GM18909 (cell line): Measurements from ENCODE around the gene CFTR.
"Not testable (repeated sequence)": the region's sequence is repeated elsewhere in the genome, so short reads cannot be mapped to it uniquely, and the experiment has no call there.

Experiments used
- ATAC-seq: cut with Tn5 transposase; IDR thresholded peaks from one replicate; pipeline ENCODE4 v1.9.1; 2021; ENCODE audit warnings: mild to moderate bottlenecking; ENCODE audit not compliant: unreplicated experiment, poor library complexity

The CFTR gene

DNA sequence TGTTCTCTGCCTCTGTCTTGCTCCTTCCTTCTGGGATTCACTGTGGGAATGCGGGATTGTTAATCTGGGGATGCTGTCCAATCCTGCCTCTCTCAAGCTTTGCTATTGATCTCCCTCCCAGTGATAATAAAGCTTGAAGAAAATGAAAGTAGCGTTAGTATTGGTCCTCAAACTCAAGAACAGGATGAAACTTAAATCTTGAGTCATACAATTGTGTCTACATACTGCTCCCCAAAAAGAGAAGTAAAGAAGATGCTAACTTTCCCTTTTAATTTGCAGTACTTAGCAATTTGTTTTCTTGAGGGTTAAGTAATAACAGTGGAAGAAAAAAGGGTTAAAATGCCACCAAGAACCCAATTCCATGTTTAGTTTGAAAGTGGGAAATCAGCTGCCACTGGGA, 13.6 kb downstream of the CFTR start:
- ATAC-seq: no peak

DNA sequence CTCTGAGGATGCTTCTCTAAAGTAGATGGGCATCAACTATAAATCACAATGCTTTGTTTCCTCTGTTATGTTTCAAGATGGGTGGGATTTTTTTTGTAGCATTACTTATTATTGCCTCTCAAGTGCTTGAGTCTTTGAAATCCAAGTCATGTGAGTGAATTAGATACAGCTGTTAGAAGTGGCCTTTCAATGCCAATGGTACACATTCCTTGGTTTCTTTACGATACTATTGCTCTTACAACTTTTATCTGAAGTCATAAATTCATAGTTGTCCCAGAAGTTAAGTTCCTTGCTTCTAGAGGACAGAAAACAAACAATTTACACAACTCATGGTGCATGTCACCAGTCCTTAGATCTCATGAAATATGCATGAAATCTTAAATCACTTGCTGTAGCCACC, 15.5 kb downstream of the CFTR start:
- ATAC-seq: no peak

DNA sequence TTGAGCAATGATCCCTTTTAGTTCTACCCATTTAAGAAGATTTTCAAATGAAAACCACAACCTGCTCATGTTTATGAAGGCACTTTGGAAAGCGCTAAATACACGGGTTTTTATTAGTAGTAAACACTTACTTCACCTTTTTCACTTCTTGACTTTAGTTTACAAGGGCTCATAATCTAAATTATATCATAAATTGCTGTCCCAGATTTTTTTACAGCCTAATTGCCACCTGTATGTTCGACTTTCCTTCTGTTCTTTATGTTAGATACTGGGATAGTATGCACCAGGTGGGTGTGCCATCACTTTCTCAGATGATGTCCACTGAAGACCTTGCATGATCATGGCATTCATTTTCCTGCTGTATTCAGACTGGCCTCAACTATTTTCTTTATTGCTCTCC, 22.5 kb downstream of the CFTR start:
- ATAC-seq: no peak

GRCh38 chr7:117505238-117505637, 25.4 kb downstream of the CFTR start:
- ATAC-seq: no peak

GRCh38 chr7:117508676-117509075, 28.9 kb downstream of the CFTR start:
- no peak for ATAC-seq

DNA sequence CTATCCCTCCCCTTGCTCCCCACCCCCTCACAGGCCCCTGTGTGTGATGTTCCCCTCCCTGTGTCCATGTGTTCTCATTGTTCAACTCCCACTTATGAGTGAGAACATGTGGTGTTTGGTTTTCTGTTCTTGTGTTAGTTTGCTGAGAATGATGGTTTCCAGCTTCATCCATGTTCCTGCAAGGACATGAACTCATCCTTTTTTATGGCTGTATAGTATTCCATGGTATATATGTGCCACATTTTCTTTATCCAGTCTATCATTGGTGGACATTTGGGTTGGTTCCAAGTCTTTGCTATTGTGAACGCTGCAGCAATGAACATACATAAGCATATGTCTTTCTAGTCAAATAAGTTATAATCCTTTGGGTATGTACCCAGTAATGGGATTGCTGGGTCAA, 37.4 kb downstream of the CFTR start:
- not testable (repeated sequence) for ATAC-seq

DNA sequence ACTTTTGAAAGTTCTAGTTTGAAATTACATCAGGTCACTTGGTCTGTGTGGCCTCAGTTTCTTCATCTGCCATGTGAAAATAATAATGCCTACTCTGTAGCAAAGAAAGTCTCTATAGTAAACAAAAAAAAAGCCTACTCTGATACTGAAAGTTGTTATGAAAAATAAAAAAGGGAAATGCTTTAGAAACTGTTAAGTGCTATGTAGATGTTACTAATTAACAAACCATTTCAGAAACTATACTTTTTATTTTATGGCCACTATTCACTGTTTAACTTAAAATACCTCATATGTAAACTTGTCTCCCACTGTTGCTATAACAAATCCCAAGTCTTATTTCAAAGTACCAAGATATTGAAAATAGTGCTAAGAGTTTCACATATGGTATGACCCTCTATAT, 50.6 kb downstream of the CFTR start:
- no peak for ATAC-seq

DNA sequence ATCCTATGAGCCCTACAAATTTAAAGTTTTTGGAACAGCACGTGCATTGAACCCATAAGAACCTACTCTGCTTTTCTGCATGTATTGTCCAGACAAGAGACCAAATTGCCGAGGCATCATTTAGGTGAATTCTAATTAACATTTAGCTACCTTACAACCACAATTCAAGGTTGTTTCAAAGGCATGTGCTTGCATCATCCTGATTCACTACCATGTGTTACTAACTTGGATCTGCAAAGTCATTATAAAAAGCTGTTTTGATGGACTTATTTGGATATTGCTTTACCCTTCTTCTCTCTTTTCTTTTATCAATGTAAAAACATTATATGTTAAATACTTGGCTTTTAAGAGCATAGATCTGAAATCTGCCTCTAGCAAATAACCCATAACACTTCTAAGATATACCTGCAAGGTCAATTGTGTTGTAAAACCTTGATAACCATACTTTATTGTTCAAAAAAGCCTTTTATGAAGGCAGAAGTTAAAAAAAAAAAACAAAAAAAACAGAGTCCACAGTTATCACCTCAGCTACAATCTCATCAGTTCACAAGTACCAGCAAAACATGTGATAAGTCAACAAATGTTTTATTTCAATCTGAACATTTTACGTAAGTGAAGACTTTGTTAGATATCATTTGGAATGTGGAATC, 51.9 kb downstream of the CFTR start:
- ATAC-seq: no peak

DNA sequence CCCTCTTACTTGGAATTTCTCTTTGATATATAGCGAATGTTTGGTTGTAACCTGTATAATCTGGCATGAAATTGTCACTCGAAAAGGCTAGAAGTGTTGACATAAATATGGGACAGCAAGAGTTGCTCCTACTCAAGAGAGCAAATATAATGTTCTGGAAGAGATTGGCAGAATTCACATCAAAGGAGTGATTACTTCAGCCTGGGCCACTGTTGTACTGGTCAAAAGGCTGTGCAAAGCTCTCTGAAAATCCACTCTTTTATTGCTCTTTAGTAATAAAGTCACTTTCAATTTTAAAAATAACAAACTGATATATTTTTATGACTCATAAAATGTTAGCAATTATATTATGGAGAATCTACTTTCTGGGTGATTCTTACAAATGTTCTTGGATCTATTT, 58.2 kb downstream of the CFTR start:
- ATAC-seq: no peak

DNA sequence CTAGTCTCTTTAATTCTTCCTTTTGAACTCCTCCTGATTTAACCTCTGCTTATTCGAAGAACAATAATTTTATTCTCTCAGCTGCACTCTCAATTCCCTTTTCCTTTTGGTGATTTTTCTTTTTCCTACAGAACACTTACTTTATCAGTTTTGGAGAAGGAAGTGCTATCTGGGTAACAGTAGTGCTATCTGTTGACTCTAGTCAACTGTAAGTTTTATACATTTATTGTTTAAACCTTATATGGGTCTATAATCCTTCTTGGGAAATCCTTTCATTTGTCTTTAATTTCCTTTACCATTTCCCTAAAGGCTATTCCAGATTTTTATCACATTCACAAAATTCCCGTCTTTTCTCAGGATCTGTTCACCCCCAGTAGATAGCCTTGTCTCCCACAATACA, 64.2 kb downstream of the CFTR start:
- no peak for ATAC-seq

DNA sequence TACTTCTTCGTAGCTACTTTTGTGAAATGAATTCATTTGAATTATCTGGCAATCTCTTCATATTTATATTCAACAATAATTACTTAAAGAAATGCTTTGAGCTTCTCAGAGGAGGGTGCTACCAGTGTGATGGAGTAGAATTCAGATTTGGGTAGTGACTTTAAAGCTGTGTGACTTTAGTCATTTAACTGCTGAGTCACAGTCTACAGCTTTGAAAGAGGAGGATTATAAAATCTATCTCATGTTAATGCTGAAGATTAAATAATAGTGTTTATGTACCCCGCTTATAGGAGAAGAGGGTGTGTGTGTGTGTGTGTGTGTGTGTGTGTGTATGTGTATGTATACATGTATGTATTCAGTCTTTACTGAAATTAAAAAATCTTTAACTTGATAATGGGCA, 68.2 kb downstream of the CFTR start:
- ATAC-seq: no peak

DNA sequence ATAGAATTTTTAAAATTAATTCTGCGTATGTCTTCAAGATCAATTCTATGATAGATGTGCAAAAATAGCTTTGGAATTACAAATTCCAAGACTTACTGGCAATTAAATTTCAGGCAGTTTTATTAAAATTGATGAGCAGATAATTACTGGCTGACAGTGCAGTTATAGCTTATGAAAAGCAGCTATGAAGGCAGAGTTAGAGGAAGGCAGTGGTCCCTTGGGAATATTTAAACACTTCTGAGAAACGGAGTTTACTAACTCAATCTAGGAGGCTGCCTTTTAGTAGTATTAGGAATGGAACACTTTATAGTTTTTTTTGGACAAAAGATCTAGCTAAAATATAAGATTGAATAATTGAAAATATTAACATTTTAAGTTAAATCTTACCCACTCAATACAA, 70.8 kb downstream of the CFTR start:
- no peak for ATAC-seq

DNA sequence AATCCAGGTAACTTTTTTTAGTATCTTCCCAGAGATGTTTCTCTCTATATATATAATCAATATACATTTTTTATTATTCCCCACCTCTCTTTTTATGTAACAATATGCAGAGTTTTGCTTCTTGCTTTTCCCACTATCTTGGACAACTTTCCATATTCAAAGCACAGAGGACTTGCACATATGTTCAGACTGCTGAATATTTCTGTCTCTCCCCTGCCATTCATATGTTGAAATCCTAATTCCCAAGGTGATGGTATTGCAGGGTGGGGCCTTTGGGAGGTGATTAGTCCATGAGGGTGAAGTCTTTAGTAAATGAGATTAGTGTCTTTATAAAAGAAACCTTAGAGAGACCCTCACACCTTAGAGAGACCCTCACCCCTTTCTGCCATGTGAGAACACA, 72.8 kb downstream of the CFTR start:
- ATAC-seq: no peak

DNA sequence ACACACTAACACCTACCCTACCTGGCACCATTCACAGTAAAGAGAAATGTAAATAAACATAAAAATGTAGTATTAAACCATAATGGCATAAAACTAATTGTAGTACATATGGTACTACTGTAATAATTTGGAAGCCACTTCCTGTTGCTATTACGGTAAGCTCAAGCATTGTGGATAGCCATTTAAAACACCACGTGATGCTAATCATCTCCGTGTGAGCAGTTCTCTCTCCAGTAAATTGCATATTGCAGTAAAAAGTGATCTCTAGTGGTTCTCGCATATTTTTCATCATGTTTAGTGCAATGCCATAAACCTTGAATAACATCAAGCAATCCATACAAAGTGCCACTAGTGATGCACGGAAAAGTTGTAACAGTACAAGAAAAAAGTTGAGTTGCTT, 75.4 kb downstream of the CFTR start:
- ATAC-seq: no peak

DNA sequence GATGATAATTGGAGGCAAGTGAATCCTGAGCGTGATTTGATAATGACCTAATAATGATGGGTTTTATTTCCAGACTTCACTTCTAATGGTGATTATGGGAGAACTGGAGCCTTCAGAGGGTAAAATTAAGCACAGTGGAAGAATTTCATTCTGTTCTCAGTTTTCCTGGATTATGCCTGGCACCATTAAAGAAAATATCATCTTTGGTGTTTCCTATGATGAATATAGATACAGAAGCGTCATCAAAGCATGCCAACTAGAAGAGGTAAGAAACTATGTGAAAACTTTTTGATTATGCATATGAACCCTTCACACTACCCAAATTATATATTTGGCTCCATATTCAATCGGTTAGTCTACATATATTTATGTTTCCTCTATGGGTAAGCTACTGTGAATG, 79.6 kb downstream of the CFTR start:
- no peak for ATAC-seq

DNA sequence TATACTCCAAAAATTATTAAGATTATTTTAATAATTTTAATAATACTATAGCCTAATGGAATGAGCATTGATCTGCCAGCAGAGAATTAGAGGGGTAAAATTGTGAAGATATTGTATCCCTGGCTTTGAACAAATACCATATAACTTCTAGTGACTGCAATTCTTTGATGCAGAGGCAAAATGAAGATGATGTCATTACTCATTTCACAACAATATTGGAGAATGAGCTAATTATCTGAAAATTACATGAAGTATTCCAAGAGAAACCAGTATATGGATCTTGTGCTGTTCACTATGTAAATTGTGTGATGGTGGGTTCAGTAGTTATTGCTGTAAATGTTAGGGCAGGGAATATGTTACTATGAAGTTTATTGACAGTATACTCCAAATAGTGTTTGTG, 80.2 kb downstream of the CFTR start:
- ATAC-seq: no peak

DNA sequence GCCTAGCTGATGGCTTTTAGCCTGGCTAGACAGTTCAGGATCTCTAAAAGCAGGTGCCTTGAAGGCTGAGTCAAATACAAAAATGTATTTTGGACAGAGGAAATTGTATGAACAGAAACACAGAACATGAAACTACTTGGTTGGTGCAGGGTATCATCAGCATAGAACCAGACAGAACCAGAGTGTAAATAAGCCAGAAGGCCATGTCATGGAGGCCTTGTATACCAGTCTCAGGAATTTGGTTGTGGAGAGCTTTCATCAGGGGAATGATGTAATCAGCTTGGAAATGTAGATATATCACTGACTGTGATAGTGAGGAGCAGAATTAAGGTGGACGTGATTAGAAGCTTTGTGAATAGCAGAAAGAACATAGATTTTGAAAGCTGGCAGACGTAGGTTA, 82.9 kb downstream of the CFTR start:
- ATAC-seq: no peak

DNA sequence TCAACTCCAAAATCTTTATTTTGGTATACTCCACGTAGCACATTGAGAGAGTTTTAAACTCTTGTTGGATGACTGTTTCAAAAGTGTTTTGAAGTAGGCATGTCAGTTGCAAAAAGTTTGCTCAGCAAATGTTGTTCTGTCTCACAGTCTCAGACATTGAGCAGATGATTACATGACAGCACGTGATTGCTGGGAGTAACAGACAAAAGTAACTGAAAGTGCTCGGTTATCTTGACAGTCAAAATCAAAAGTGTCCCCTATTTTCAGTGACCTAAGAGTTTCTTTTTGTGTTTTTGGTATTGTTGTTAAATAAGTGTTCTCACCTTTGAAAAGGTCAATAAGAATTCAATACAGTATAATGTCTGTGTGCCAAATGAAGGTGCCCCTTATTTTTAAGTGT, 84.3 kb downstream of the CFTR start:
- ATAC-seq: no peak

DNA sequence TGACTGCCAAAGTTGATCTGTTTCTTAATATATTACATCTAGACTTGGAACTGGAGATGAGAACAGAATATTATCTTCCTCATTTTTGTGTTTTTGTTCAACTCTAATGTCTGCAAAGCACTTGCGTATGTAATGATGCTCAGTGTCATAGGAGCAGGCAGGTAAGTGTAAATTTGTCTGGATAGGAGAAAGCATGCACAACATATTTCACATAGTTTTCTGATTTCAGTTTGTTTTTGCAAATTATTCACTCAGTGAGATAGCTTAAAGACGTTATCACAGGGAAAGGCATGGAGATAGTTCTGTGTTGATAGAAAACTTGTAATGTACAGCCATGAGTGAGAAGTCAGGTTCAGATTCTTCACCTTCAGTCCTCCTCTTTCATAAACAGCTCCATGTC, 84.8 kb downstream of the CFTR start:
- ATAC-seq: no peak

DNA sequence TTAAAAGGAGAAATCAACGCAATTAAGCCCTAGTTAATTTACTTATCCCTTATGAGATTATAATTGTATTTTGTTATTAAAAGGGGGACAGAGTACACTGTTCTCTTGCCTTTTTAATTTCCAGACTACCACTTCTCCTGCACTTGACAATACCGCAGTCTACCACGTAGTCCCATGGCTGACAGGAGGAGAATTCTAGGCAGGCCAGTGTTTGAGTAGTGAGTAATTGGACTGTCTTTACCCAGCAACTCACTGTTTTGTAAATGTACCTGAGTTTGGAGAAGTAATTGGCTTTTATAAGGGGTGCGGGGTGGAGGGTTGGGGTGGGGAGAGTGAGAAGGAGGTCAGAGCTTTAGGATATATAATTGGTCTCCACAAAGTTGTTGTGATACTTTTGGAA, 85.4 kb downstream of the CFTR start:
- no peak for ATAC-seq

DNA sequence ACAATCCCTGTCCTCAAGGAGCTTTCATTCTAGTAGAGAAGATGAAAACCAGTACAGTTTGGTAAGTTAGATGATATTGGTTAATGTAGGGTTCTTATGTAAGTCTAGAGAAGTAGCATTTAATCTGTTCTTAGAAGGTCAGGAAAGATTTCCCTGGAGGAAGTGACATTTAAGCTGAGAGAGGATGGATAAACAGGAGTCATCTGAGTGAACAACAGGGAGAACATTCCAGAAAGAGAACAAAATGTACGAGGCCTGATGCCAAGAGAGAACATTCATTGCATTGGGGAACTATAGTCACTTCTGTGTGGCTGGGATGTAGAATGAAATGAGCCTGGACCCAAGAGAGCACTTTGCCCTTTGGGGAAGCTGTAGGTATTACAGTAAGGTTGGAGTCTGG, 88.0 kb downstream of the CFTR start:
- no peak for ATAC-seq

DNA sequence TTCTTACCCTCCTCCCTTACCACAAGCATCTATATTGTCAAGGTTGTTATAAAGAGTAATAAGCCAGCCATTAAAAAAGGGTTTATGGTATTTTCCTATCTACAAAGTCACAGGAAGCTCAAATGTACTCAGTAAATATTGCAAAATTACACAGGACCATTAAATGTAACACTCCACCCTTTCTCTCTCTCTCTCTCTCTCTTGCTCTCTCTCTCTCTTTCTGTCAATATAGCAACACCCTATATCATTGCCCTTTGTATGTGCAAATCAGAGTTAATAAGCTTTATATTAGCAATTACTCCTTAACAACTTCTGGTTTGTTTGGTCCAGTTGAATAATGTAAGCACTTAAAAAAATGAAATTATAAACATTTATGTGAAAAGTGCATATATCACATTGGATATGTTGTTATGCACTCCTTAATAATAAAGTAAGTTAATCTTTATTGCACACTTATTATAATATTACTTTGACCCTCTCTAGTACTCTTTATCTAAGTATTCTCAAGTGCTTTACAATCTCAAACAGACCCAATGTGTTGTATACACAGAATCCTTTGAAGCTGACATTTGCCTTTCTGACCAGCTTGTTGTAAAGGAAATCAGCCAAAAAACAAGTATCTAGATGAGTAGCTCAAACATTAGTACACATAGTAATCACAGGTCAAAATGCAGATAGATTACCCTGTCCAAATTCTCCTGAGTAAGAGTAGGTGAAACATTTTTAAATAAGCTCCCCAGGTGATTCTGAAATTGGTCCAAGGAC, 93.2 kb downstream of the CFTR start:
- no peak for ATAC-seq
